Stimulated activated naive B cell treated with anti-CD40 and anti-IgM and Interleukin-4, amounts not matched to agents 10 μg/mL and 1 μg/mL and 100 μg/mL, for 72 hours (primary cell): ENCODE data around the gene KLK14.

Source experiments
- ATAC-seq, 2 donors: fragments of 150-1000 bp; cut with Tn5 transposase; replicated peaks; 2 replicates each; pipeline ENCODE4 v1.10.0; 2021; ENCODE audit warnings: moderate library complexity in 1 of 2
- DNase-seq: peaks from one replicate; pipeline ENCODE4 v3.0.0; 2021
- H3K27ac Mint-ChIP-seq: one replicate; pipeline ENCODE4 v1.8.0; 2022; ENCODE audit warnings: mild to moderate bottlenecking, mixed read lengths
- H3K27me3 Mint-ChIP-seq, 2 donors: one replicate each; pipeline ENCODE4 v1.8.0; 2022; ENCODE audit warnings: mixed read lengths in 2 of 2
- H3K36me3 Mint-ChIP-seq, 2 donors: one replicate each; pipeline ENCODE4 v1.8.0; 2022; ENCODE audit warnings: mixed read lengths in 2 of 2, mild to moderate bottlenecking in 1 of 2
- H3K4me1 Mint-ChIP-seq, 2 donors: one replicate each; pipeline ENCODE4 v1.8.0; 2022; ENCODE audit warnings: mixed read lengths in 2 of 2, mild to moderate bottlenecking in 1 of 2
- H3K4me3 Mint-ChIP-seq, 2 donors: one replicate each; pipeline ENCODE4 v1.8.0; 2022; ENCODE audit warnings: mild to moderate bottlenecking in 2 of 2, mixed read lengths in 2 of 2, moderate library complexity in 1 of 2
- H3K9me3 Mint-ChIP-seq, 2 donors: one replicate each; pipeline ENCODE4 v1.8.0; 2022; ENCODE audit warnings: mixed read lengths in 2 of 2, mild to moderate bottlenecking in 1 of 2

The KLK14 gene

GRCh38 chr19:51086153-51086850 is 3.6 kb upstream of the KLK14 start:
- peaks cover 15 to 16% of the 10 kb centered on the region in 2 donors for H3K36me3 Mint-ChIP-seq
- no peaks in the 10 kb centered on the region for H3K9me3 Mint-ChIP-seq
- no peak overlapping the region for H3K4me3 Mint-ChIP-seq
- no peaks in the 10 kb centered on the region for H3K4me1 Mint-ChIP-seq
- ATAC-seq (no peak), DNase-seq (no peak)
- H3K27me3 Mint-ChIP-seq = peaks cover 19 to 23% of the 10 kb centered on the region in 2 donors
- H3K27ac Mint-ChIP-seq = no peak overlapping the region

DNA sequence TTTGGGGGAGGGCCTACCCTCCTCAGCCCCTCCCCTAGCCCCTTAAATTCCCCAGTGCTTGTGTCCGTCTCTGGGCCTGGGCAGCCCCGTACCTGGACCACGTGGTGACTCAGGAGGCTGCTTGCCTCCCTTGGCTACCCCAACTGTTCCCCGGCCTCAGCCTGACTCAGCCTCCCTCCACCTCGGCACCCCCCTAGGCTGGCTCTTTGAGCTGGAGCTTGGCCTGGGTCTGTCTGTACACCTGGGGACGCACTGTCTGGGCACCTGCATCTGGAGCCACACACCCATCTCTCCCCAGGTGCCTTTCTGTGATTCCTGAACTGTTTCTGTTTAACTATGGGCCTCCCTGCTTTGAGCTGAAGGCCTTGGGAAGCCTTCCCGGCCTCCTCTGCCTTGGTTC is 1.8 kb upstream of the KLK14 start:
- H3K27me3 Mint-ChIP-seq = peaks cover 19 to 23% of the 10 kb centered on the region in 2 donors
- DNase-seq (no peak), ATAC-seq (no peak)
- H3K4me3 Mint-ChIP-seq = no peak overlapping the region
- peaks cover 10 to 11% of the 10 kb centered on the region in 2 donors for H3K36me3 Mint-ChIP-seq
- H3K27ac Mint-ChIP-seq = no peak overlapping the region
- no peaks in the 10 kb centered on the region for H3K9me3 Mint-ChIP-seq
- no peaks in the 10 kb centered on the region for H3K4me1 Mint-ChIP-seq

- Mint-ChIP-seq H3K4me3 (no peak overlapping the region), H3K4me1 (no peaks in the 10 kb centered on the region), H3K9me3 (no peaks in the 10 kb centered on the region), H3K27me3 (peaks cover 19 to 23% of the 10 kb centered on the region in 2 donors), H3K36me3 (peaks cover 4 to 7% of the 10 kb centered on the region in 2 donors), H3K27ac (no peak overlapping the region)
- ATAC-seq (no peak), DNase-seq (no peak)
Measured at GRCh38 chr19:51083783-51084182, 1.1 kb upstream of the KLK14 start.

GRCh38 chr19:51083181-51083580 is 494 bp upstream of the KLK14 start:
- Mint-ChIP-seq H3K27ac (no peak overlapping the region), H3K9me3 (no peaks in the 10 kb centered on the region), H3K4me3 (no peak overlapping the region), H3K4me1 (no peaks in the 10 kb centered on the region), H3K36me3 (peaks cover 7 to 9% of the 10 kb centered on the region in 2 donors), H3K27me3 (peaks cover 19 to 23% of the 10 kb centered on the region in 2 donors)
- DNase-seq = no peak
- ATAC-seq = no peak

GRCh38 chr19:51081476-51081875 is 1.2 kb downstream of the KLK14 start:
- no peaks in the 10 kb centered on the region for H3K4me1 Mint-ChIP-seq
- DNase-seq (no peak), ATAC-seq (no peak)
- no peaks in the 10 kb centered on the region for H3K9me3 Mint-ChIP-seq
- H3K36me3 Mint-ChIP-seq = peaks cover 3 to 8% of the 10 kb centered on the region in 2 donors
- H3K4me3 Mint-ChIP-seq = no peak overlapping the region
- H3K27me3 Mint-ChIP-seq = peaks cover 19 to 23% of the 10 kb centered on the region in 2 donors
- H3K27ac Mint-ChIP-seq = no peak overlapping the region

DNA sequence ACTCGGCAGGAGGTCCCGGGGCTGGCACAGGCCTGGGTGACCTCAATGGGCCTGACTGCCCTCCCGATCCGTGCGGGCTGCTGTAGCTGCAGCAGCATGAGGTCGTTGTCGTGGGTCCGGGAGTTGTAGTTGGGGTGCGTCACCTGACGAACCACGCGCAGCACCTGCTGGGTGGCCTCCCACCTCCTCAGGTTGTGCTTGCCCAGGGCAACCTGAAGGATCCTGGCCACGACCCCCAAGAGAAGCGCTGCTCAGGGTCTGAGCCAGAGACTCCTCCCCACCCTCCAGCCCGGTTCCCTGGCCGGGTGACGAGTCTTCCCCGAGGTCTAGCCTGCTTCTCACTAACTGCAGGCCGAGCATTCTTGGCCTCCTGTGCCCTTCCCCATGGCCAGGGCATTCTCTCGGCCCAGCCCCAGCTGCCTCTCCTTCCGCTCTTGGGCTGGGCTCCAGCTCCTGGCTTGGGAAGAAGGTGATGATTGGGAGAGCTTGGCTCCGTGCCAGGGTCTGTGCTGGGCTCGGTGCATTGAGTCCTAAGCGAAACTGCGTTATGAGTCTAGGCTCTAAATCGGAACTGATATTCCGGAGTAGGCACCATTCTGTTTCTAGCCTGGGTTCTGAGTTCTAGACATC is 3.1 kb downstream of the KLK14 start:
- H3K36me3 Mint-ChIP-seq = peaks cover 0 to 8% of the 10 kb centered on the region in 2 donors
- no peaks in the 10 kb centered on the region for H3K4me1 Mint-ChIP-seq
- DNase-seq (no peak), ATAC-seq (no peak)
- H3K4me3 Mint-ChIP-seq = no peak overlapping the region
- peaks cover 19 to 28% of the 10 kb centered on the region in 2 donors for H3K27me3 Mint-ChIP-seq
- H3K27ac Mint-ChIP-seq = no peak overlapping the region
- H3K9me3 Mint-ChIP-seq = no peaks in the 10 kb centered on the region

DNA sequence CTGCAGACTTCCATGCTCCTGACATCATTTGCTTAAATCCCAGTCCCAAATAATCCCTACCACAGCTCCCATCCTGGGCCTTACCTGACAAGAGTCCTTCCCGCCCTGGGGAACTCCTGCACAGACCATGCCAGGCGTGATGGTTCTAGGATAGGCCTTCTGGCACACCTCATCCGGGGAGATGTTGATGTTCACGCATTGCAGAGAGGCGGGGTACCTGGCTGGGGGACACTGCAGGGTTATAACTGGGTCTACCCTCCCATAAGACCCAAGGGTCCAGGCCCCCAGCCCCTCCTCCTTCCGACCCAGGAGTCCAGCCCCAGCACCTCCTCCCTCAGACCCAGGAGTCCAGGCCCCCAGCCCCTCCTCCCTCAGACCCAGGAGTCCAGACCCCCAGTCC is 4.0 kb downstream of the KLK14 start:
- DNase-seq (no peak), ATAC-seq (no peak)
- Mint-ChIP-seq H3K27me3 (peaks cover 22 to 24% of the 10 kb centered on the region in 2 donors), H3K27ac (no peak overlapping the region), H3K4me3 (no peak overlapping the region), H3K4me1 (no peaks in the 10 kb centered on the region), H3K36me3 (peaks cover 0 to 8% of the 10 kb centered on the region in 2 donors), H3K9me3 (peaks cover 5 to 6% of the 10 kb centered on the region in 2 donors)

- ATAC-seq = no peak
Measured at GRCh38 chr19:51078104-51078503, 4.6 kb downstream of the KLK14 start.

GRCh38 chr19:51076631-51077213 is 6.0 kb downstream of the KLK14 start:
- DNase-seq (no peak), ATAC-seq (no peak)
- peaks cover 0 to 8% of the 10 kb centered on the region in 2 donors for H3K36me3 Mint-ChIP-seq
- no peaks in the 10 kb centered on the region for H3K4me1 Mint-ChIP-seq
- H3K27me3 Mint-ChIP-seq = peaks cover 6 to 7% of the 10 kb centered on the region in 2 donors
- H3K27ac Mint-ChIP-seq = no peak overlapping the region
- no peak overlapping the region for H3K4me3 Mint-ChIP-seq
- H3K9me3 Mint-ChIP-seq = peaks cover 6 to 7% of the 10 kb centered on the region in 2 donors

More at GRCh38 chr19:51078104-51078503, 4.6 kb downstream of the KLK14 start:
- no peak for DNase-seq
- peaks cover 16 to 18% of the 10 kb centered on the region in 2 donors for H3K27me3 Mint-ChIP-seq
- no peak overlapping the region for H3K4me3 Mint-ChIP-seq
- peaks cover 6 to 7% of the 10 kb centered on the region in 2 donors for H3K9me3 Mint-ChIP-seq
- H3K36me3 Mint-ChIP-seq = peaks cover 0 to 8% of the 10 kb centered on the region in 2 donors
- no peak overlapping the region for H3K27ac Mint-ChIP-seq
- H3K4me1 Mint-ChIP-seq = no peaks in the 10 kb centered on the region

DNA sequence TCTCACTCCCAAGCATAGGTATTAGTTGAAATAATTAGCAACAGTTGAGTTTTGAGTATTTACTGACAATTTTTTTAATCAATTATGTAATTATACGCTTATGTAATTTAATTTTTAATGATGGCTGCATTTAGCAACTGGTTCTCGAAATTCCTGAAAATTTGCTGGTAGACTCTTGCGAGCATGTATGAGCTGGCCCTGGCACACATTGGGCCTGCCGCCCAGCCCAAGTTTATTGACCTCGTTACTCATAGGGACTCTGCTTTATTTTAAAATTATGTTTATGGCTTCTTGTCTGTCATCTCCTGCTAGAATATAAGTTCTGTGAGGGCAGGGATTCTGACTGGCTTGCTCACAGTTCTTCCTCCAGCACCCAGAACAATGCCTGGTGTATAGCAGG is 6.7 kb downstream of the KLK14 start:
- Mint-ChIP-seq H3K9me3 (peaks cover 6 to 7% of the 10 kb centered on the region in 2 donors), H3K27ac (no peak overlapping the region), H3K4me3 (no peak overlapping the region), H3K36me3 (peaks cover 0 to 8% of the 10 kb centered on the region in 2 donors), H3K27me3 (peaks cover 5 to 6% of the 10 kb centered on the region in 2 donors), H3K4me1 (no peaks in the 10 kb centered on the region)
- DNase-seq = no peak
- no peak for ATAC-seq

GRCh38 chr19:51071095-51071405 is 11.6 kb downstream of the KLK14 start:
- no peaks in the 10 kb centered on the region for H3K4me1 Mint-ChIP-seq
- ATAC-seq = no peak

GRCh38 chr19:51070334-51071094 is 12.2 kb downstream of the KLK14 start:
- Mint-ChIP-seq H3K36me3 (peaks cover 0 to 1% of the 10 kb centered on the region in 2 donors), H3K4me1 (no peaks in the 10 kb centered on the region), H3K27me3 (peaks cover 27 to 28% of the 10 kb centered on the region in 2 donors), H3K9me3 (peaks cover 11% of the 10 kb centered on the region in 2 donors), H3K27ac (no peak overlapping the region), H3K4me3 (no peak overlapping the region)
- DNase-seq (no peak), ATAC-seq (no peak)

More at GRCh38 chr19:51071095-51071405, 11.6 kb downstream of the KLK14 start:
- no peak overlapping the region for H3K4me3 Mint-ChIP-seq
- peaks cover 22 to 23% of the 10 kb centered on the region in 2 donors for H3K27me3 Mint-ChIP-seq
- H3K27ac Mint-ChIP-seq = no peak overlapping the region
- H3K36me3 Mint-ChIP-seq = peaks cover 0 to 1% of the 10 kb centered on the region in 2 donors
- H3K9me3 Mint-ChIP-seq = peaks cover 11% of the 10 kb centered on the region in 2 donors
- DNase-seq = no peak

DNA sequence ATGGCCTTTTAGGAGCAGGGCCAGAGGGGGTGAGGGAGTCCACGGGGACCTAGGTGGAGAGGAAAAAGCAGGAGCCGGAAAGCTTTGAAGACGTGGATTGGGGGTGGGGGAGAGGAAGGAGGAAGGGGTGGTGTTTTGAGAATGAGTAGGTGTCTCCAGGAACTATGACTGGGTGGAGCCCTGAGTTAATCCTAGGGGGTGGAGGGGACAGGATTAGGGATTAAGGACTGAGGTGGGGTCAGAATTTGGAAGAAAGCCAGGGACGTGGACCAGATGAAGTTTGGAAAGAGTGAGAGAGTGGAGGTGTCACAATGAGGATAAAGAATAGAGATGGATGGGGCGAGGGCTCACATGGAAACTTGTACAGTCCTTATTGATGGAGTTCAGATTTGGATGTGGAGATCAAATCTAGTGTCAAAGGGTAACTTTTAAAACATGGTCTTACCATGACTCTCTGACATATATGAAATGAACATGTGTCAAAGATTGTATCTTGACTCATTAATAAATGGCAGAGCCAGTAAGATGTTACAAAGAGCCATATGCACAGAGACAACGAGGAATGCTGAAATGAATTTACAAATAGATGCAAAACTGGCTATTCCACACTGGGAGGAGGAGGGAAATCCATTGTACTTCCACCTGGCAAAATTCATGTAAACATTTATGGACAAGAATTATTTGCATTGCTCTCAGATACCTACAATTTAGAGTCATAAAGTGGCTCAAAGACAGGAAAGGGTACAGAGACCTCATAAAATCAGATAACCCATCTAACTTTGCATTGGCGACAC is 16.1 kb downstream of the KLK14 start:
- peaks cover 36 to 41% of the 10 kb centered on the region in 2 donors for H3K27me3 Mint-ChIP-seq
- no peak overlapping the region for H3K27ac Mint-ChIP-seq
- peaks cover 5% of the 10 kb centered on the region in 2 donors for H3K9me3 Mint-ChIP-seq
- DNase-seq (no peak), ATAC-seq (no peak)
- H3K4me3 Mint-ChIP-seq = no peak overlapping the region
- H3K36me3 Mint-ChIP-seq = peaks cover 0 to 1% of the 10 kb centered on the region in 2 donors
- peaks cover 0 to 2% of the 10 kb centered on the region in 2 donors for H3K4me1 Mint-ChIP-seq
